Breast epithelium (tissue), 4 donors: ENCODE data around the gene CFL1. TPM values are rescaled to one million over a fixed set of nuclear protein-coding genes. Genes with fewer than 3 reads are reported as not detected.
"Not testable (repeated sequence)": the region's sequence is repeated elsewhere in the genome, so short reads cannot be mapped to it uniquely, and the experiment has no call there.

Experiments used
- DNase-seq, 2 donors: peaks; one replicate each; pipeline ENCODE4 v3.0.0-alpha.2; 2019; ENCODE audit warnings: low spot score in 2 of 2
- H3K27ac ChIP-seq, 2 donors: fragments of 200-600 bp; sonication (generic) in 1 of 2; one replicate each; pipeline ENCODE4 v1.5.1; 2016 to 2019; ENCODE audit warnings: mild to moderate bottlenecking in 1 of 2
- H3K27me3 ChIP-seq, 2 donors: fragments of 200-600 bp; sonication (generic) in 1 of 2; one replicate each; pipeline versions ENCODE4 v1.5.1 to v1.6.0; 2017 to 2019; ENCODE audit warnings: control low read depth in 1 of 2, mild to moderate bottlenecking in 1 of 2
- H3K36me3 ChIP-seq: fragments of 200-600 bp; one replicate; pipeline ENCODE4 v1.5.1; 2019
- H3K4me1 ChIP-seq, 2 donors: fragments of 200-600 bp; sonication (generic); one replicate each; pipeline ENCODE4 v1.5.1; 2016 to 2019; ENCODE audit warnings: control low read depth in 1 of 2
- H3K4me3 ChIP-seq, 3 donors: fragments of 200-600 bp; sonication (generic); 1 replicate in 2 of 3; 2 replicates in 1 of 3; pipeline ENCODE4 v1.5.1; 2016 to 2019; ENCODE audit warnings: mild to moderate bottlenecking in 3 of 3, moderate library complexity in 2 of 3
- H3K9me3 ChIP-seq, 2 donors: fragments of 200-600 bp; sonication (generic) in 1 of 2; one replicate each; pipeline ENCODE4 v1.5.1; 2016 to 2019; ENCODE audit warnings: control low read depth in 1 of 2
- POLR2A ChIP-seq: fragments of 450-650 bp; IDR thresholded peaks from one replicate; pipeline ENCODE4 v1.6.1; 2016; ENCODE audit warnings: antibody characterized with exemption, mild to moderate bottlenecking, moderate library complexity
- POLR2AphosphoS5 ChIP-seq, 3 donors: sonication (generic); formaldehyde crosslinking; IDR thresholded peaks; one replicate each; pipeline ENCODE4 v1.6.1; 2017; ENCODE audit warnings: antibody characterized with exemption in 3 of 3
- intact Hi-C: fragments of 100-400 bp; cut with DNase I; formaldehyde crosslinking; loops from one replicate; pipeline ENCODE4 v1.15.1; 2023; ENCODE audit warnings: low total_unique reads
- total RNA-seq, 3 donors: library from RNA; depleted of rRNA; stranded (reverse); fragments of >200 nt; gene quantifications; one replicate each; pipeline ENCODE4 v1.1.0, GENCODE V29; 2016
- TF ChIP-seq, protein P1 (sequence below), 3 donors: fragments of 450-650 bp; IDR thresholded peaks; one replicate each; pipeline ENCODE4 v1.5.1; 2016 to 2017; ENCODE audit warnings: antibody characterized with exemption in 3 of 3, mild to moderate bottlenecking in 3 of 3, moderate library complexity in 3 of 3

Gene CFL1
- total RNA-seq, 3 donors from 2014 or later = 407 to 564 (median 453) TPM

- Histone ChIP-seq H3K27me3 (no peaks in the 10 kb centered on the region), H3K4me3 (no peak overlapping the region), H3K27ac (no peak overlapping the region), H3K36me3 (no peaks in the 10 kb centered on the region), H3K9me3 (no peaks in the 10 kb centered on the region), H3K4me1 (no peaks in the 10 kb centered on the region)
- DNase-seq = no peak
- intact Hi-C loops = no loop called here
- TF ChIP-seq POLR2AphosphoS5 (IDR thresholded peaks at IDR 0.05) = no peak
- no peak for TF ChIP-seq POLR2A
- TF ChIP-seq, protein P1, sequence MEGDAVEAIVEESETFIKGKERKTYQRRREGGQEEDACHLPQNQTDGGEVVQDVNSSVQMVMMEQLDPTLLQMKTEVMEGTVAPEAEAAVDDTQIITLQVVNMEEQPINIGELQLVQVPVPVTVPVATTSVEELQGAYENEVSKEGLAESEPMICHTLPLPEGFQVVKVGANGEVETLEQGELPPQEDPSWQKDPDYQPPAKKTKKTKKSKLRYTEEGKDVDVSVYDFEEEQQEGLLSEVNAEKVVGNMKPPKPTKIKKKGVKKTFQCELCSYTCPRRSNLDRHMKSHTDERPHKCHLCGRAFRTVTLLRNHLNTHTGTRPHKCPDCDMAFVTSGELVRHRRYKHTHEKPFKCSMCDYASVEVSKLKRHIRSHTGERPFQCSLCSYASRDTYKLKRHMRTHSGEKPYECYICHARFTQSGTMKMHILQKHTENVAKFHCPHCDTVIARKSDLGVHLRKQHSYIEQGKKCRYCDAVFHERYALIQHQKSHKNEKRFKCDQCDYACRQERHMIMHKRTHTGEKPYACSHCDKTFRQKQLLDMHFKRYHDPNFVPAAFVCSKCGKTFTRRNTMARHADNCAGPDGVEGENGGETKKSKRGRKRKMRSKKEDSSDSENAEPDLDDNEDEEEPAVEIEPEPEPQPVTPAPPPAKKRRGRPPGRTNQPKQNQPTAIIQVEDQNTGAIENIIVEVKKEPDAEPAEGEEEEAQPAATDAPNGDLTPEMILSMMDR (IDR thresholded peaks at IDR 0.05) = no peak
Observed at GRCh38 chr11:65844231-65844872, 13.6 kb downstream of the CFL1 start.

DNA sequence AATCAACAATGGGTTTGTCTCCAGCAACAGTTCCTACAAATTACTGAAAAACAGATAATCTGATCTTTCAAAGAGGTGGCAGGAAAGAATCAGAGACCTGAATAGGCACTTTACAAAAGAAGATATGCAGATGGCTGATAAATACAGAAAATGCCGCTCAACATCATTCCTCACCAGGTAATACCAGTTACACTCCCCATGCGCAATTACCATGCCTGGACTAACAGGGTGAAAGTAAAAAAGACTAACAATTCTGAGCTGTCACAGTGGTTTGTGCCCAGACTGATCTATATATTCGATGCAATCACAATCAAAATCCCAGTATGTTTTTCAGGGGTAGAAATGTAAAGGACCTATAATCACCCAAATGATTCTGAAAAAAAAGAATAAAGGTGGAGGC, 14.2 kb downstream of the CFL1 start:
- Histone ChIP-seq H3K36me3 (no peaks in the 10 kb centered on the region), H3K9me3 (no peaks in the 10 kb centered on the region), H3K4me3 (no peak overlapping the region), H3K27ac (no peak overlapping the region), H3K27me3 (no peaks in the 10 kb centered on the region), H3K4me1 (no peaks in the 10 kb centered on the region)
- TF ChIP-seq, protein P1 (IDR thresholded peaks at IDR 0.05) = no peak
- no peak for TF ChIP-seq POLR2A
- TF ChIP-seq POLR2AphosphoS5 (IDR thresholded peaks at IDR 0.05) = no peak
- no peak for DNase-seq
- intact Hi-C loops = no loop called here

DNA sequence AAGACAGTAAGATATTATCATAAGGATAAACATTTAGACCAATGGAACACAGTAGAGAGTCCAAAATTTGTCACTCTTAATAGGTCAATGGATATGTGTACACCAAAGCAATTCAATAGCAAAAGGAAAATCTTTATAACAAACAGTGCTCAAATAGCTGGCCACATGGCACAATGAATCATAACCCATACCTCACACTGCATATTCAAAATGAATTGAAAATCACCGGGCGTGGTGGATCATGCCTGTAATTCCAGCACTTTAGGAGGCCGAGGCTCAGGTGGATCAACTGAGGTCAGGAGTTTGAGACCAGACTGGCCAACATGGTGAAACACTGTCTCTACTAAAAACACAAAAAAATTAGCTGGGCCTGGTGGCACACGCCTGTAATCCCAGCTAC, 15.8 kb downstream of the CFL1 start:
- Histone ChIP-seq H3K27me3 (no peaks in the 10 kb centered on the region), H3K27ac (no peak overlapping the region), H3K36me3 (no peaks in the 10 kb centered on the region), H3K4me1 (no peaks in the 10 kb centered on the region), H3K9me3 (no peaks in the 10 kb centered on the region), H3K4me3 (no peak overlapping the region)
- intact Hi-C loops = no loop called here
- TF ChIP-seq, protein P1 (IDR thresholded peaks at IDR 0.05) = no peak
- TF ChIP-seq POLR2A (no peak), POLR2AphosphoS5 (IDR thresholded peaks at IDR 0.05) (no peak)
- DNase-seq = no peak

DNA sequence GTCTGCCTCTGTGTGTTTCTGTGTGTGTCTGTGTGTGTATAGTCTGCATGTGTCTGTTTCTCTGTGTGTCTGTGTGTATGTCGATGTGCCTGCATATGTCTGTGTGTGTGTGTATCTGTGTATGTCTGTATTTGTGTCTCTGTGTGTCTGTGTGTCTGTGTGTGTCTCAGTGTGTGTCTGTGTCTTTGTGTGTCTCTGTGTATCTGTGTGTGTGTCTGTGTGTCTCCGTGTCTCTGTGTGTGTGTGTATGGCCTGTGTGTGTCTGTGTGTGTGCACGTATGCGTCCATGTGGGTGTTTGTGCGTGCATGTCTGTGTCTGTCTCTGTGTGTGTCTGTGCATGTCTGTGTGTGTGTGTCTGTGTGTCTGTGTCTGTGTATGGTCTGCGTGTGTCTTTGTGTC, 23.8 kb downstream of the CFL1 start:
- Histone ChIP-seq H3K9me3 (no peaks in the 10 kb centered on the region), H3K27me3 (no peaks in the 10 kb centered on the region), H3K36me3 (no peaks in the 10 kb centered on the region), H3K4me3 (peak overlapping the region; percentile 52 to 68 (median 64)), H3K27ac (no peak overlapping the region), H3K4me1 (peaks cover 0 to 4% of the 10 kb centered on the region in 2 donors)
- TF ChIP-seq POLR2A (no peak), POLR2AphosphoS5 (IDR thresholded peaks at IDR 0.05) (no peak)
- TF ChIP-seq, protein P1 (IDR thresholded peaks at IDR 0.05) = no peak
- intact Hi-C loops = no loop called here
- no peak for DNase-seq

GRCh38 chr11:65833297-65834030, 24.5 kb downstream of the CFL1 start, which contains the start of gene SNX32:
Gene SNX32 (plus strand): TSS chr11:65833963. CDS start chr11:65834066, 103 bp downstream.
- peaks cover 0 to 4% of the 10 kb centered on the region in 2 donors for H3K4me1 ChIP-seq
- H3K4me3 ChIP-seq = peak within 1 kb of the TSS; percentile 52 to 68 (median 64)
- H3K9me3 ChIP-seq = no peaks in the 10 kb centered on the region
- H3K27ac ChIP-seq = peak within 1 kb of the TSS; percentile 16 to 66
- no peaks in the 10 kb centered on the region for H3K27me3 ChIP-seq
- intact Hi-C loops = no loop called here
- DNase-seq = peak; percentile 92 to 95
- TF ChIP-seq, protein P1 (IDR thresholded peaks at IDR 0.05) = no peak
- TF ChIP-seq POLR2AphosphoS5 (IDR thresholded peaks at IDR 0.05) = no peak
- TF ChIP-seq POLR2A = no peak
- no peaks in the 10 kb centered on the region for H3K36me3 ChIP-seq

GRCh38 chr11:65832231-65832630, 25.7 kb downstream of the CFL1 start:
- H3K27me3 ChIP-seq, H3K4me3 ChIP-seq, H3K4me1 ChIP-seq, DNase-seq, intact Hi-C loops, H3K27ac ChIP-seq, H3K9me3 ChIP-seq, H3K36me3 ChIP-seq: not testable (repeated sequence)
